ENCODE data around the gene PCCA. TPM values are rescaled to one million over a fixed set of nuclear protein-coding genes. Genes with fewer than 3 reads are reported as not detected.

PCCA gene
- total and polyA plus RNA-seq, 2 experiments from 2014 or later: 41.9 to 46.6 TPM

- TF ChIP-seq ZNF462 (CRISPR knock-in tag; IDR thresholded peaks at IDR 0.05): no peak
- TF ChIP-seq EZH2phosphoT487 (IDR thresholded peaks at IDR 0.05; ENCODE audit: unreplicated experiment): no peak
- TF ChIP-seq JUNB (IDR thresholded peaks at IDR 0.05; ENCODE audit: unreplicated experiment): no peak
- no peak for TF ChIP-seq ZNF331 (CRISPR knock-in tag; IDR thresholded peaks at IDR 0.05; ENCODE audit: low read depth)
- no peak for TF ChIP-seq EZH2 (IDR thresholded peaks at IDR 0.05; ENCODE audit: low read depth, unreplicated experiment)
- TF ChIP-seq NANOG (IDR thresholded peaks at IDR 0.05; ENCODE audit: borderline replicate concordance): no peak
- no peak for TF ChIP-seq CREB1 (CRISPR knock-in tag; IDR thresholded peaks at IDR 0.05; ENCODE audit: low read depth)
- TF ChIP-seq POLR2AphosphoS5 (IDR thresholded peaks at IDR 0.05; ENCODE audit: low read depth): no peak
- TF ChIP-seq ETS1 (IDR thresholded peaks at IDR 0.05): no peak
- TF ChIP-seq ZNF114 (CRISPR knock-in tag; IDR thresholded peaks at IDR 0.05): no peak
Observed at GRCh38 chr13:100493418-100493817, 404.5 kb downstream of the PCCA start (continued).

Measured in GM23338 (cell line).